ENCODE measurements around the gene MIS12. TPM values are rescaled to one million over a fixed set of nuclear protein-coding genes. Genes with fewer than 3 reads are reported as not detected.

MIS12 gene
- total RNA-seq, 1 experiment from 2014 or later, result 22.6 TPM

DNA sequence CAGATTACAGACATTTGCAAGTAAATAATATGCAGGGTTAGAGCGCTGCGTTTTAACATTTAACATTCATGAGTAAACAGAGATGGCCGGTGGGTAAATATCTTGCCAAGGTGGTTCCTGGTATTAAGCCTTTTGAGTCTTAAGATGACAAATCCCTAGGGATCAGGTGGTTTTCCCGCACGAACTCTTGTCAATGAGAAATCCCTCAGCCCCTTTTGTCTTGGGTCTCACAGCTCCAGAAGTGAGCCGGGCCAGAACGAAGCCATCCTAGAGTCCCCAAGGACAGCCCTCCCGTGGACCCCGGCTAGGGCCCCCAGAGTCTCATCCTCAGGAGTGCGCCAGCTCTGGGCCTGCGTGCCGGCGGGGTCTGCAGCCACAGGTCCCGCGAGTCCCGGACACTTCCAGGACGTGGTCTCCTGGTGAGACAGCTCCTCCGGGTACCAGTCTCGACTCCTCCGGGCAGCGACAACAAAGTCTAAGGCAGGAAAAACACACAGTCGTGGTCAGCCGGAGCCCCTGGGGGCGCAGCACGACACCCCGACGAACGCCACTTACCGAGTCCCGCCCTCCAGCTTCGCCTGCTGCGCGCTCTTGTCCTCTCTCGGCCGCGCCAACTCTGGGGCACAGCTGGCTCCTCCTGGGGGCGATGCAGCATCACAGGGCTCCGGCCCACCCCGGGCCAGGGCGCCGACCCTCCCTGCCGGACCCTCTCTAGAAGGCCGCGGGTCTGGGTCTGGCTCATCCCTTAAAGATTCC lies 13.3 kb downstream of the MIS12 start (continued):
- TF ChIP-seq, protein P1, sequence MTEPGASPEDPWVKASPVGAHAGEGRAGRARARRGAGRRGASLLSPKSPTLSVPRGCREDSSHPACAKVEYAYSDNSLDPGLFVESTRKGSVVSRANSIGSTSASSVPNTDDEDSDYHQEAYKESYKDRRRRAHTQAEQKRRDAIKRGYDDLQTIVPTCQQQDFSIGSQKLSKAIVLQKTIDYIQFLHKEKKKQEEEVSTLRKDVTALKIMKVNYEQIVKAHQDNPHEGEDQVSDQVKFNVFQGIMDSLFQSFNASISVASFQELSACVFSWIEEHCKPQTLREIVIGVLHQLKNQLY (CRISPR knock-in tag; IDR thresholded peaks at IDR 0.05), result no peak
- no peak for TF ChIP-seq SMAD4 (CRISPR knock-in tag; IDR thresholded peaks at IDR 0.05)
- peak; percentile 56; the same call in 1 of the 2 replicates for TF ChIP-seq ETV6 (CRISPR knock-in tag; IDR thresholded peaks at IDR 0.05)
- TF ChIP-seq, protein P2, sequence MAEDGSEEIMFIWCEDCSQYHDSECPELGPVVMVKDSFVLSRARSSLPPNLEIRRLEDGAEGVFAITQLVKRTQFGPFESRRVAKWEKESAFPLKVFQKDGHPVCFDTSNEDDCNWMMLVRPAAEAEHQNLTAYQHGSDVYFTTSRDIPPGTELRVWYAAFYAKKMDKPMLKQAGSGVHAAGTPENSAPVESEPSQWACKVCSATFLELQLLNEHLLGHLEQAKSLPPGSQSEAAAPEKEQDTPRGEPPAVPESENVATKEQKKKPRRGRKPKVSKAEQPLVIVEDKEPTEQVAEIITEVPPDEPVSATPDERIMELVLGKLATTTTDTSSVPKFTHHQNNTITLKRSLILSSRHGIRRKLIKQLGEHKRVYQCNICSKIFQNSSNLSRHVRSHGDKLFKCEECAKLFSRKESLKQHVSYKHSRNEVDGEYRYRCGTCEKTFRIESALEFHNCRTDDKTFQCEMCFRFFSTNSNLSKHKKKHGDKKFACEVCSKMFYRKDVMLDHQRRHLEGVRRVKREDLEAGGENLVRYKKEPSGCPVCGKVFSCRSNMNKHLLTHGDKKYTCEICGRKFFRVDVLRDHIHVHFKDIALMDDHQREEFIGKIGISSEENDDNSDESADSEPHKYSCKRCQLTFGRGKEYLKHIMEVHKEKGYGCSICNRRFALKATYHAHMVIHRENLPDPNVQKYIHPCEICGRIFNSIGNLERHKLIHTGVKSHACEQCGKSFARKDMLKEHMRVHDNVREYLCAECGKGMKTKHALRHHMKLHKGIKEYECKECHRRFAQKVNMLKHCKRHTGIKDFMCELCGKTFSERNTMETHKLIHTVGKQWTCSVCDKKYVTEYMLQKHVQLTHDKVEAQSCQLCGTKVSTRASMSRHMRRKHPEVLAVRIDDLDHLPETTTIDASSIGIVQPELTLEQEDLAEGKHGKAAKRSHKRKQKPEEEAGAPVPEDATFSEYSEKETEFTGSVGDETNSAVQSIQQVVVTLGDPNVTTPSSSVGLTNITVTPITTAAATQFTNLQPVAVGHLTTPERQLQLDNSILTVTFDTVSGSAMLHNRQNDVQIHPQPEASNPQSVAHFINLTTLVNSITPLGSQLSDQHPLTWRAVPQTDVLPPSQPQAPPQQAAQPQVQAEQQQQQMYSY (CRISPR knock-in tag; IDR thresholded peaks at IDR 0.05), result no peak
- TF ChIP-seq ZNF232 (CRISPR knock-in tag; IDR thresholded peaks at IDR 0.05), result no peak
- TF ChIP-seq IRF2 (CRISPR knock-in tag; IDR thresholded peaks at IDR 0.05; ENCODE audit: borderline replicate concordance, low read depth), result no peak
- TF ChIP-seq, protein P3, sequence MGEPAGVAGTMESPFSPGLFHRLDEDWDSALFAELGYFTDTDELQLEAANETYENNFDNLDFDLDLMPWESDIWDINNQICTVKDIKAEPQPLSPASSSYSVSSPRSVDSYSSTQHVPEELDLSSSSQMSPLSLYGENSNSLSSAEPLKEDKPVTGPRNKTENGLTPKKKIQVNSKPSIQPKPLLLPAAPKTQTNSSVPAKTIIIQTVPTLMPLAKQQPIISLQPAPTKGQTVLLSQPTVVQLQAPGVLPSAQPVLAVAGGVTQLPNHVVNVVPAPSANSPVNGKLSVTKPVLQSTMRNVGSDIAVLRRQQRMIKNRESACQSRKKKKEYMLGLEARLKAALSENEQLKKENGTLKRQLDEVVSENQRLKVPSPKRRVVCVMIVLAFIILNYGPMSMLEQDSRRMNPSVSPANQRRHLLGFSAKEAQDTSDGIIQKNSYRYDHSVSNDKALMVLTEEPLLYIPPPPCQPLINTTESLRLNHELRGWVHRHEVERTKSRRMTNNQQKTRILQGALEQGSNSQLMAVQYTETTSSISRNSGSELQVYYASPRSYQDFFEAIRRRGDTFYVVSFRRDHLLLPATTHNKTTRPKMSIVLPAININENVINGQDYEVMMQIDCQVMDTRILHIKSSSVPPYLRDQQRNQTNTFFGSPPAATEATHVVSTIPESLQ (CRISPR knock-in tag; IDR thresholded peaks at IDR 0.05), result no peak
- no peak for TF ChIP-seq ZNF416 (CRISPR knock-in tag; IDR thresholded peaks at IDR 0.05)
- no peak for TF ChIP-seq ZNF671 (CRISPR knock-in tag; IDR thresholded peaks at IDR 0.05)
- TF ChIP-seq CTCF (IDR thresholded peaks at IDR 0.05), result no peak
- TF ChIP-seq, protein P4, sequence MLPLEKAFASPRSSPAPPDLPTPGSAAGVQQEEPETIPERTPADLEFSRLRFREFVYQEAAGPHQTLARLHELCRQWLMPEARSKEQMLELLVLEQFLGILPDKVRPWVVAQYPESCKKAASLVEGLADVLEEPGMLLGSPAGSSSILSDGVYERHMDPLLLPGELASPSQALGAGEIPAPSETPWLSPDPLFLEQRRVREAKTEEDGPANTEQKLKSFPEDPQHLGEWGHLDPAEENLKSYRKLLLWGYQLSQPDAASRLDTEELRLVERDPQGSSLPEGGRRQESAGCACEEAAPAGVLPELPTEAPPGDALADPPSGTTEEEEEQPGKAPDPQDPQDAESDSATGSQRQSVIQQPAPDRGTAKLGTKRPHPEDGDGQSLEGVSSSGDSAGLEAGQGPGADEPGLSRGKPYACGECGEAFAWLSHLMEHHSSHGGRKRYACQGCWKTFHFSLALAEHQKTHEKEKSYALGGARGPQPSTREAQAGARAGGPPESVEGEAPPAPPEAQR (CRISPR knock-in tag; IDR thresholded peaks at IDR 0.05), result no peak
- no peak for TF ChIP-seq ZNF317 (CRISPR knock-in tag; IDR thresholded peaks at IDR 0.05; ENCODE audit: borderline replicate concordance, low read depth)
- TF ChIP-seq USF2 (CRISPR knock-in tag; IDR thresholded peaks at IDR 0.05), result 0 out of 2 replicates have a peak, but pooled peaks have one; percentile 25
- no peak for TF ChIP-seq STAT6 (CRISPR knock-in tag; conservative IDR thresholded peaks at IDR 0.05; ENCODE audit: low read depth)
